ENCODE measurements around the gene ERICH6B. TPM values are rescaled to one million over a fixed set of nuclear protein-coding genes. Genes with fewer than 3 reads are reported as not detected.
A peak's percentile ranks its signal among the peaks of the same experiment; 100 is the strongest.
"Not testable (repeated sequence)": the region's sequence is repeated elsewhere in the genome, so short reads cannot be mapped to it uniquely, and the experiment has no call there.

Gene ERICH6B
- total RNA-seq: not detected

DNA sequence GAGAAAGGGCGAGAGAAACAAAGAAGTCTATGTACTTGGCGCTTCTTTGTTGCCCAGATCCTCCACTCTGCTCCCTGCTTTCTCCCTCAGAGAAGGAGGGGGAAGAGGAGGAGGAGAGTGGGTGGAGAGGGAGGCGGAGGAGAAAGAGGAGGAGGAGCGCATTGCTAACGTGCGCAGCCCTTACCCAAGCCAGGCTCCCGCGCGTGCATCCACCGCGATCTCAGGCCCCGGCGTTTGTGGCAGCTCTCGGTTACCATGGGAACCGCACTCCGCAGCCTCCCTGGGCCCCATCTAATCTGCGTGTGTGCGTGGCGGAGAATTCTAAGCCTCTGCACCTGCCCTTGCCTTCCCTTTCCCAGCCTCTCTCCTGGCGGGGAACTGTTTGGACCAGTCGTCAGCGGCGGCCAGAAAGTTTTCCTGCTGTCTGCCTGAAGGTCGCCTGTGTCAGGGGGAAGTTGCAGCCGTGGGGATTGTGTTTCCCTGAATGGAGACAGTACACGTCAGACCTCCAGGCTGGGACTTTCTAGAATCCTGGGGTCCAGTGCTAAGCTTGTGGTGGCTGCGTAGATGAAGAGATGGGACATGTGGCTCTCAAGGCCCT lies at the start of gene ERICH6B:
Gene ERICH6B, minus strand, starts transcription at position 239 of the 601 bp plus-strand sequence. CDS start 18,734 bp downstream, outside the sequence.
- Mint-ChIP-seq H3K4me1 (ENCODE audit: low read depth) (no peaks in the 10 kb centered on the region), H3K36me3 (ENCODE audit: low read depth) (peaks cover 2% of the 10 kb centered on the region), H3K9me3 (no peaks in the 10 kb centered on the region), H3K27me3 (peaks cover 48% of the 10 kb centered on the region), H3K4me3 (no peak within 1 kb of the TSS), H3K27ac (no peak within 1 kb of the TSS)
- ChIA-PET POLR2A (no interaction called here), CTCF (no interaction called here)
- TF ChIP-seq, protein P1, sequence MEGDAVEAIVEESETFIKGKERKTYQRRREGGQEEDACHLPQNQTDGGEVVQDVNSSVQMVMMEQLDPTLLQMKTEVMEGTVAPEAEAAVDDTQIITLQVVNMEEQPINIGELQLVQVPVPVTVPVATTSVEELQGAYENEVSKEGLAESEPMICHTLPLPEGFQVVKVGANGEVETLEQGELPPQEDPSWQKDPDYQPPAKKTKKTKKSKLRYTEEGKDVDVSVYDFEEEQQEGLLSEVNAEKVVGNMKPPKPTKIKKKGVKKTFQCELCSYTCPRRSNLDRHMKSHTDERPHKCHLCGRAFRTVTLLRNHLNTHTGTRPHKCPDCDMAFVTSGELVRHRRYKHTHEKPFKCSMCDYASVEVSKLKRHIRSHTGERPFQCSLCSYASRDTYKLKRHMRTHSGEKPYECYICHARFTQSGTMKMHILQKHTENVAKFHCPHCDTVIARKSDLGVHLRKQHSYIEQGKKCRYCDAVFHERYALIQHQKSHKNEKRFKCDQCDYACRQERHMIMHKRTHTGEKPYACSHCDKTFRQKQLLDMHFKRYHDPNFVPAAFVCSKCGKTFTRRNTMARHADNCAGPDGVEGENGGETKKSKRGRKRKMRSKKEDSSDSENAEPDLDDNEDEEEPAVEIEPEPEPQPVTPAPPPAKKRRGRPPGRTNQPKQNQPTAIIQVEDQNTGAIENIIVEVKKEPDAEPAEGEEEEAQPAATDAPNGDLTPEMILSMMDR (IDR thresholded peaks at IDR 0.05): no peak
- intact Hi-C loops (cut with micrococcal nuclease): no loop called here
- peak; percentile 30 for DNase-seq
- ATAC-seq: peak; percentile 20

DNA sequence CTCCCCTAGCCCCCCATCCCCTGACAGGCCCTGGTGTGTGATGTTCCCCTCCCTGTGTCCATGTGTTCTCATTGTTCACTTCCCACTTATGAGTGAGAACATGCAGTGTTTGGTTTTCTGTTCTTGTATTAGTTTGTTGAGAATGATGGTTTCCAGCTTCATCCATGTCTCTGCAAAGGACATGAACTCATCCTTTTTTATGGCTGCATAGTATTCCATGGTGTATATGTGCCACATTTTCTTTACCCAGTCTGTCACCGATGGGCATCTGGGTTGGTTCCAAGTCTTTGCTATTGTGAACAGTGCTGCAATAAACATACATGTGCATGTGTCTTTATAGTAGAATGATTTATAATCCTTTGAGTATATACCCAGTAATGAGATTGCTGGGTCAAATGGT lies 47.4 kb upstream of the ERICH6B start:
- H3K4me3 Mint-ChIP-seq, CTCF ChIA-PET: not testable (repeated sequence)

DNA sequence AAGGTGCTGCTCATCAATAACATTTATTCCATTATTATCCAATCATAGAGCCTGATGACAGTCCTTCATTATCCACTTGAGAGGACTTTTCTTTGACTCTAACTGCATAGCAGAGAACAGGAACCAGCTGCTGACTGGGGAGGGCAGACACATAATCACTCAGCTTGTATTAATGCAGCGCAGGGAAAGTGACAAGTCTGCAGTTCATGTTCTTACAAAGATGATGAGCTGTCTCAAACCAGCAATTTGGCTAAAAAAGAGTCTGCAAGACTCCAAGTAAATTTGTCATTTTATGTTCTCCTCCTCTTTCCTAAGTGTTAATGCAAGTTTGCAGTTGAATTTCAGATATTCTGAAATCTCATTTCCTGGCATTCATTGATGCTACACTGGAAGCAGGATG lies 46.6 kb upstream of the ERICH6B start:
- no peak overlapping the region for H3K4me3 Mint-ChIP-seq
- no peak overlapping the region for H3K27ac Mint-ChIP-seq
- intact Hi-C loops (cut with micrococcal nuclease): no loop called here
- DNase-seq (no peak), ATAC-seq (no peak)
- H3K27me3 Mint-ChIP-seq: peaks cover under 1% of the 10 kb centered on the region
- TF ChIP-seq, protein P1 (IDR thresholded peaks at IDR 0.05): no peak
- CTCF ChIA-PET: no interaction called here
- peaks cover 3% of the 10 kb centered on the region for H3K9me3 Mint-ChIP-seq
- peaks cover 6% of the 10 kb centered on the region for H3K4me1 Mint-ChIP-seq (ENCODE audit: low read depth)
- no peaks in the 10 kb centered on the region for H3K36me3 Mint-ChIP-seq (ENCODE audit: low read depth)
- POLR2A ChIA-PET: interaction anchor here (1.0 kb wide), 1 partner anchor 9 kb away, joined by 3 read pairs; no protein-coding TSS in a partner anchor

More for the DNA sequence above, 47.4 kb upstream of the ERICH6B start:
- ATAC-seq; H3K27ac Mint-ChIP-seq; H3K9me3 Mint-ChIP-seq; H3K27me3 Mint-ChIP-seq; intact Hi-C loops (cut with micrococcal nuclease); POLR2A ChIA-PET; H3K36me3 Mint-ChIP-seq (ENCODE audit: low read depth); DNase-seq; H3K4me1 Mint-ChIP-seq (ENCODE audit: low read depth): not testable (repeated sequence)

GRCh38 chr13:45660458-45660857 lies 44.9 kb upstream of the ERICH6B start:
- H3K4me3 Mint-ChIP-seq; H3K4me1 Mint-ChIP-seq (ENCODE audit: low read depth); CTCF ChIA-PET; intact Hi-C loops (cut with micrococcal nuclease); H3K36me3 Mint-ChIP-seq (ENCODE audit: low read depth); POLR2A ChIA-PET; H3K9me3 Mint-ChIP-seq; H3K27ac Mint-ChIP-seq; DNase-seq; H3K27me3 Mint-ChIP-seq: not testable (repeated sequence)
- peak; percentile 17 for ATAC-seq

DNA sequence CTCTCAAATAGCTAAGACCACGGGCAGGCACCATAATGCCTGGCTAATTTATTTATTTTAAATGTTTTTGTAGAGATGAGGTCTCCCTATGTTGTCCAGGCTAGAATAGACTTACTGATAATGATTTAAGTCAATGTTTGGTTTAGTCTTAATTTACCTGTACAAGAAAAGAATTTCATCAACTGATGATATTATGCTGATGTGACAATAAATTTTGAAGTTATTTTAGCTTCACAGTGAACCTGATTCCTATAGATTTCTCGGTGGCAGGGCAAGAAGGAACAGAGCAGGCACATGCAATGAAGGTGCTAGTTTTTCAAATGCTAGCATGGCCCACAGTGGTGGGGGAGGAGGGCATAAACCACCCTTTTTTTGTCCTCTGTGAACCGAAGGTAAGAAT lies 44.0 kb upstream of the ERICH6B start:
- ChIA-PET POLR2A (no interaction called here), CTCF (no interaction called here)
- Mint-ChIP-seq H3K36me3 (ENCODE audit: low read depth) (no peaks in the 10 kb centered on the region), H3K4me3 (no peak overlapping the region), H3K27me3 (no peaks in the 10 kb centered on the region), H3K27ac (no peak overlapping the region), H3K9me3 (peaks cover 3% of the 10 kb centered on the region), H3K4me1 (ENCODE audit: low read depth) (peaks cover 6% of the 10 kb centered on the region)
- DNase-seq: no peak
- intact Hi-C loops (cut with micrococcal nuclease): no loop called here
- no peak for ATAC-seq
- TF ChIP-seq, protein P1 (IDR thresholded peaks at IDR 0.05): no peak

DNA sequence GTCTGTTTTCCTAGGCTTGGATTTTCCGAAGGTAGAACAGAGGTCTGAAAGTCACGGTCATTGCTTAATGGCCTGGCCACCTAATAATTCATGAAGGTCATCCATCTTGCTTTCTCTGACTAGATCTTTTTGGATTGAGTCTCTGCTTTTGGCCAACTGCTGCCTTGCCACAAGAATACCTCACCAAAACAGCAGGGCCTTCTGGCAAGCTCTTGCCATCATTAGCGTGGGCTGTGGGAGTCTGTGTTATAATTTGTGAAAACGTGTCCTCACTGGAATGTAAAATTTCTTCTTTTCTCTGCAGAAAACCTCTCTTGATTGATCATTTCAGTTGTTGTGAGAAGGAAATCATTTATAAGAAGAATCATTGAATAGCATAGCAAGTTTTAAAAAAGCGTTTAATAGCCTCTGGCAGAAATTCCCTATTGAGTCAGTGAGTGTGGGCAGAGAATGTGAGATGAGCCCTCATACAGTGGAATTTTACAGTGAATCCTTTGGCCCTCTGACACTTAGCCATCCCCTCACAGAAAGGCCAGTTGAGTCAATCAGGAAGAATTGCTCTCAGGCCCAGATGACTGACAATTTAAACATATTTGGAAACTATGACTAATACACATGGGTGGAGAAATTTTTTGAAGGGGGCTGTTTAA lies 43.2 kb upstream of the ERICH6B start:
- Mint-ChIP-seq H3K27ac (no peak overlapping the region), H3K4me1 (ENCODE audit: low read depth) (peaks cover 6% of the 10 kb centered on the region), H3K4me3 (no peak overlapping the region)

More for the DNA sequence above, 43.2 kb upstream of the ERICH6B start:
- DNase-seq: no peak
- TF ChIP-seq, protein P1 (IDR thresholded peaks at IDR 0.05): no peak
- POLR2A ChIA-PET: no interaction called here
- Mint-ChIP-seq H3K27me3 (no peaks in the 10 kb centered on the region), H3K9me3 (peaks cover 3% of the 10 kb centered on the region), H3K36me3 (ENCODE audit: low read depth) (no peaks in the 10 kb centered on the region)
- CTCF ChIA-PET: no interaction called here
- no peak for ATAC-seq
- intact Hi-C loops (cut with micrococcal nuclease): no loop called here
